NCI-H748 treated with DMSO at 0.1 percent for 48 hours (cell line): ENCODE measurements around the gene TMPRSS7.

Experiments
- DNase-seq: peaks from one replicate; lab custom pipeline; 2025; lab: John Stamatoyannopoulos, UW

Gene TMPRSS7

DNA sequence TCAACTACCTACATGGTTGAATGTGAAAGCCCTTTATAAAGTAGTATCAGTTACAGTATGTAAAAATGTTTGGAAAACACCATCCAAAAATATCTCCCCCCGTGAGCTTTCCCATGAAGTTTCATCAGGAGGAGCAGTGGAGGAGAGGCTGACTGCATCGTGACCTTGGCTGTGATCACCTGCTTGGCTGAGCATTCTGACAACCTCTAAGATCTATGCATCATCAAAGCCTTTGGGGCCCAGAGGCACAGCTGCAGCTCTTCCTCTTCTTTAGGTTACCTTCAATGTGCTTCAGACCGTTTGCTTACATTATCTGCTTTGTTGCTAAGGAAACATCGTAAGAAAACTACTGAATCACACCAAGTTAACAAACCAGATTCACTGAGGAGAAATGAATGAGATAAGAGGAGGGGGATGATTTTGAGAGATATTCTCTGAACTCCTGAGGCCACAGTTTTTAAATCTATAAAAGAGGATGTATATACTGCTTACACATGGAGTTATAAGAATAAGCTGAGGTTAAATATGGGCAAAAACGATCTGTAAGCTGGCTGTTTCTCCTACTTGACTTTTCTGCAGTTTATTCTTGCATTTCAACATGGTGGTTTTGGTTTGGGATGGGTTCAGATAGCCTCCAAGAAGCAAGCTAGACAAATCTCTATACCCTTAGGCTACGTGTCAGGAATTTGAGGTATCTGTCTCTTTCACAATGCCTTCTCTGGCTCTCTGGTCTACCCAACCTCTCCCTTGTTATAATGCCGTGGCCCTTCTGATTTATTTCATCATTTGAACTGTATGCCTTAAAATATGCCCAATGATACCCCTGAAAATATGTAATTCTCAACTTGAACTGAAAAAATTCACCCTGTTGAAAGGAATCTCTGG, 94.5 kb downstream of the TMPRSS7 start:
- DNase-seq = no peak

DNA sequence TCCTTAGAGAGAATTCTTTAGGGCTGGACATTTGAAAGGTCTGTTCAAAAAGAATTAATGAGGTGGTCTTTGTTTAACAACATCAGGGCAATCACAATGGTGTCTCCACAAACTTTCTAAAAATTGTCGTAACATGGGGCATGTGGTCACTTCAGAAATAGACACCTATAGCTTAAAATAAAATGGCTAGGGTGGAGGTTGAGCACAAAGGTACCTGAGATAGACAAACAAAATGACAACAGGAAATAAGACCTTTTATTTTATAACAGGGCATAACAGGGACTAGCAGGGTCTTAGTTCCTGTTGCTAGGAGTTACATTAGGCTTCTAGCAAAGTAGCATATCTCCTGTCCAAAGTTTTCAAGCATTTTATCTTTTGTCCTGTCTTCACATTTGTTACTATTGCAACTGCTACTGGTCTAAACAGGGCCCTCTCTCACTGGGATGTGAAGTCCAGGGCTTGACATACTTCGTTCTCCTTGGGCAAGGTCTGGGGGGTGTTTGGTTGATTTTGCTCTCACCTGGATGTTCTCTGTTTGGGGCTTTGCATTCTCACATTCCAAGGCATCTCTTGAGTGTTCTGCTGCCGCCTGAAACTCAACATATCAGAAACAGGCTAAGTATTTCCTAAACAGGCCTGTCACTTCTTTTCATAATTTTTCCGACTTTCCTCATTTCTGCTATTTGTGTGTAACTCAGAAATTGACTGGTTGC, 95.5 kb downstream of the TMPRSS7 start:
- no peak for DNase-seq

DNA sequence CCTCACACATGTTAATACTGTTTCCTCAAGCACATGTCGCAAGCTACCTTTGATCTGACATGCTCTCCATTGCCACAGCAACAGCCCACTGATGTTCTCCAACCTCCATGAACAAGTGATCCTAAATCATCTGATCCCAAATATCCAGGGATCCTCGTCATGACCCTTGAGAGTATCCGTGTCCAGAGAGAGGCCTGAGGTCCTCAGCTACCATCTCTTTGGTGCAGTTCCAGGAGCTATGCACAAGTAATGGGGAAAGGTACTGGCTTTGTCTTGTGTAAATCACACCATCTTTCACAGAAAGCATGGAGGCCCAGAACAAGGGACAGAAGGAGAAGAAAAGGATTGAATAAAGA, 96.1 kb downstream of the TMPRSS7 start:
- no peak for DNase-seq
